Lower leg skin (tissue), 3 donors: ENCODE results near the gene ACTRT2.

ENCODE experiments used
- POLR2A ChIP-seq, 2 donors: fragments of 450-650 bp; IDR thresholded peaks; one replicate each; pipeline ENCODE4 v1.6.1; 2016 to 2017; ENCODE audit warnings: antibody characterized with exemption in 2 of 2, mild to moderate bottlenecking in 1 of 2, moderate library complexity in 1 of 2
- TF ChIP-seq, protein P1 (sequence below), 3 donors: fragments of 450-650 bp; IDR thresholded peaks; one replicate each; pipeline ENCODE4 v1.5.1; 2016; ENCODE audit warnings: antibody characterized with exemption in 3 of 3, mild to moderate bottlenecking in 3 of 3, moderate library complexity in 2 of 3

GRCh38 chr1:3015744-3016143 lies 5.5 kb upstream of the ACTRT2 start:
- TF ChIP-seq, protein P1, sequence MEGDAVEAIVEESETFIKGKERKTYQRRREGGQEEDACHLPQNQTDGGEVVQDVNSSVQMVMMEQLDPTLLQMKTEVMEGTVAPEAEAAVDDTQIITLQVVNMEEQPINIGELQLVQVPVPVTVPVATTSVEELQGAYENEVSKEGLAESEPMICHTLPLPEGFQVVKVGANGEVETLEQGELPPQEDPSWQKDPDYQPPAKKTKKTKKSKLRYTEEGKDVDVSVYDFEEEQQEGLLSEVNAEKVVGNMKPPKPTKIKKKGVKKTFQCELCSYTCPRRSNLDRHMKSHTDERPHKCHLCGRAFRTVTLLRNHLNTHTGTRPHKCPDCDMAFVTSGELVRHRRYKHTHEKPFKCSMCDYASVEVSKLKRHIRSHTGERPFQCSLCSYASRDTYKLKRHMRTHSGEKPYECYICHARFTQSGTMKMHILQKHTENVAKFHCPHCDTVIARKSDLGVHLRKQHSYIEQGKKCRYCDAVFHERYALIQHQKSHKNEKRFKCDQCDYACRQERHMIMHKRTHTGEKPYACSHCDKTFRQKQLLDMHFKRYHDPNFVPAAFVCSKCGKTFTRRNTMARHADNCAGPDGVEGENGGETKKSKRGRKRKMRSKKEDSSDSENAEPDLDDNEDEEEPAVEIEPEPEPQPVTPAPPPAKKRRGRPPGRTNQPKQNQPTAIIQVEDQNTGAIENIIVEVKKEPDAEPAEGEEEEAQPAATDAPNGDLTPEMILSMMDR (IDR thresholded peaks at IDR 0.05), result no peak
- TF ChIP-seq POLR2A (IDR thresholded peaks at IDR 0.05), result no peak
